Right lobe of liver (tissue), 4 donors: Measurements from ENCODE around the gene VPS8.

Source experiments
- CTCF ChIP-seq, 4 donors: fragments of 200-600 bp in 3 of 4; fragments of 450-650 bp in 1 of 4; IDR thresholded peaks; one replicate each; pipeline versions ENCODE4 v1.5.1 to v1.8.0; 2016 to 2022; ENCODE audit warnings: antibody characterized with exemption in 4 of 4, mild to moderate bottlenecking in 2 of 4
- POLR2A ChIP-seq: fragments of 450-650 bp; IDR thresholded peaks from one replicate; pipeline ENCODE4 v1.6.1; 2017; ENCODE audit warnings: antibody characterized with exemption, mild to moderate bottlenecking
- donor health status: DM: no; HTN: no; CAD: no.
- donor health status: DM: no; HTN: no; CAD: no.
- donor health status: DM: no; HTN: yes; CAD: no.

DNA sequence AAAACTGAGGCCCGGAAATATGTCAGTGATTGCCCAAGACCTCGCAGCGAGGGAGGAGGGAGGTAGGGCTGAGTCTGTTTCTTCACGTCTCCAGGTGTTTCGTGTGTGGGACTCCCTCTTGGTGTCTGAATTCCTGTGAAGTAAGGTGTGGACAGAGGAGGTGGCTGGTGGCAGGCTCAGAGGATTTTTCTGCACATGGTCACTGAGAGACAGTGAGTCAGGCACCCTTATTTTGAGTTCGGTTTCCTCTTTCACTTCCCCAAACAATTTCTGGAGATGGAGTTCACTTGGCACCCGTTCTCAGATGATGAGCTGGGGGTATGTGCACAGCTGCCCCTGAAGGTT lies 46.3 kb upstream of the VPS8 start:
- TF ChIP-seq CTCF (IDR thresholded peaks at IDR 0.05) (no peak), POLR2A (no peak)
